ENCODE results near the gene LSM2.

DNA sequence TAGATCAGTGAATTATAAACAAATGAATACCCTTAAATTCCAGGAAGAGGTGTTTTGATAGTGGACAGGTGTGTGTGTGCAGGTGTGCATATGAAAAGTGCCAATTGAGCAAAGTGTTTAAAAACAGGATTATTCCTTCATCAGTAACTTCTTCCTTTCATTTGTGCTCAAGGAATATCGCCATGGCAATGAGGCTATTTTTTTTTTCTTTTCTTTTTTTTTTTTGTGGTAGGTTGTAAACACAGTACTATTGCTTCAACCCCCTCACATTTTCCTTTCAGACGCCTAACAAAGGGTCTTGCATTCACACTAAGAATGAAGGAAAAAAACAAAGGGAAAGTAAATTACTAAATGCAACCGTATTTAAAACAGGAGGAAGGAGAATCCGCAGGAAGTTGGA, 18.8 kb upstream of the LSM2 start:
- no peak for TF ChIP-seq POLR2A (IDR thresholded peaks at IDR 0.05)
- TF ChIP-seq, protein P1, sequence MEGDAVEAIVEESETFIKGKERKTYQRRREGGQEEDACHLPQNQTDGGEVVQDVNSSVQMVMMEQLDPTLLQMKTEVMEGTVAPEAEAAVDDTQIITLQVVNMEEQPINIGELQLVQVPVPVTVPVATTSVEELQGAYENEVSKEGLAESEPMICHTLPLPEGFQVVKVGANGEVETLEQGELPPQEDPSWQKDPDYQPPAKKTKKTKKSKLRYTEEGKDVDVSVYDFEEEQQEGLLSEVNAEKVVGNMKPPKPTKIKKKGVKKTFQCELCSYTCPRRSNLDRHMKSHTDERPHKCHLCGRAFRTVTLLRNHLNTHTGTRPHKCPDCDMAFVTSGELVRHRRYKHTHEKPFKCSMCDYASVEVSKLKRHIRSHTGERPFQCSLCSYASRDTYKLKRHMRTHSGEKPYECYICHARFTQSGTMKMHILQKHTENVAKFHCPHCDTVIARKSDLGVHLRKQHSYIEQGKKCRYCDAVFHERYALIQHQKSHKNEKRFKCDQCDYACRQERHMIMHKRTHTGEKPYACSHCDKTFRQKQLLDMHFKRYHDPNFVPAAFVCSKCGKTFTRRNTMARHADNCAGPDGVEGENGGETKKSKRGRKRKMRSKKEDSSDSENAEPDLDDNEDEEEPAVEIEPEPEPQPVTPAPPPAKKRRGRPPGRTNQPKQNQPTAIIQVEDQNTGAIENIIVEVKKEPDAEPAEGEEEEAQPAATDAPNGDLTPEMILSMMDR (IDR thresholded peaks at IDR 0.05) = no peak
